Heart left ventricle (tissue), 13 donors: ENCODE measurements around the gene NUMB.

ENCODE experiments used
- POLR2A ChIP-seq, 2 donors: fragments of 450-650 bp; IDR thresholded peaks; one replicate each; pipeline ENCODE4 v1.6.1; 2017; ENCODE audit warnings: antibody characterized with exemption in 2 of 2, mild to moderate bottlenecking in 2 of 2, moderate library complexity in 2 of 2
- TF ChIP-seq, protein P1 (sequence below), 12 donors: fragments of 200-600 bp; sonication (generic) in 4 of 12; IDR thresholded peaks; one replicate each; pipeline versions ENCODE4 v1.5.0 to v1.8.0; 2018 to 2022; ENCODE audit warnings: antibody characterized with exemption in 12 of 12, mild to moderate bottlenecking in 5 of 12
- donor health status: ischemic (EF 13 %, LVEDD 7.1; RV severe dilation, severe dysfunction).
- donor health status: DM: no; HTN: yes; CAD: no.
- donor health status: DM: no; HTN: no; CAD: no.
- donor health status: ischemic (EF 25% LVEDD 6.9; RV normal size, moderate dysfunction).
- donor health status: ischemic (EF 25% LVEDD 5.7; RV mildly dilated, moderate dysfunction).
- donor health status: ischemic (EF 35%, LVEDD 5.7; RV mildly dilated, moderate dysfunction).
- donor health status: nonischemic (EF 11% LVEDD 7.7; RV severe dilation, severe dysfunction).
- donor health status: DM: yes; HTN: yes; CAD: no.
- donor health status: PGD.
- donor health status: ischemic (EF 29% LVEDD 5.4; RV normal size, mild dysfunction).
- donor health status: nonischemic (EF 23%, LVEDD 6.1; RV moderate dilation, normal function).

GRCh38 chr14:73323896-73324399 is 134.4 kb downstream of the NUMB start:
- TF ChIP-seq, protein P1, sequence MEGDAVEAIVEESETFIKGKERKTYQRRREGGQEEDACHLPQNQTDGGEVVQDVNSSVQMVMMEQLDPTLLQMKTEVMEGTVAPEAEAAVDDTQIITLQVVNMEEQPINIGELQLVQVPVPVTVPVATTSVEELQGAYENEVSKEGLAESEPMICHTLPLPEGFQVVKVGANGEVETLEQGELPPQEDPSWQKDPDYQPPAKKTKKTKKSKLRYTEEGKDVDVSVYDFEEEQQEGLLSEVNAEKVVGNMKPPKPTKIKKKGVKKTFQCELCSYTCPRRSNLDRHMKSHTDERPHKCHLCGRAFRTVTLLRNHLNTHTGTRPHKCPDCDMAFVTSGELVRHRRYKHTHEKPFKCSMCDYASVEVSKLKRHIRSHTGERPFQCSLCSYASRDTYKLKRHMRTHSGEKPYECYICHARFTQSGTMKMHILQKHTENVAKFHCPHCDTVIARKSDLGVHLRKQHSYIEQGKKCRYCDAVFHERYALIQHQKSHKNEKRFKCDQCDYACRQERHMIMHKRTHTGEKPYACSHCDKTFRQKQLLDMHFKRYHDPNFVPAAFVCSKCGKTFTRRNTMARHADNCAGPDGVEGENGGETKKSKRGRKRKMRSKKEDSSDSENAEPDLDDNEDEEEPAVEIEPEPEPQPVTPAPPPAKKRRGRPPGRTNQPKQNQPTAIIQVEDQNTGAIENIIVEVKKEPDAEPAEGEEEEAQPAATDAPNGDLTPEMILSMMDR (IDR thresholded peaks at IDR 0.05), result no peak
- TF ChIP-seq POLR2A (IDR thresholded peaks at IDR 0.05), result no peak
